ENCODE results near the gene PLEKHM3. TPM values are rescaled to one million over a fixed set of nuclear protein-coding genes. Genes with fewer than 3 reads are reported as not detected.

The PLEKHM3 gene
- total RNA-seq, 4 donors from 2014 or later = 5.6 to 8.8 (median 6.8) TPM

DNA sequence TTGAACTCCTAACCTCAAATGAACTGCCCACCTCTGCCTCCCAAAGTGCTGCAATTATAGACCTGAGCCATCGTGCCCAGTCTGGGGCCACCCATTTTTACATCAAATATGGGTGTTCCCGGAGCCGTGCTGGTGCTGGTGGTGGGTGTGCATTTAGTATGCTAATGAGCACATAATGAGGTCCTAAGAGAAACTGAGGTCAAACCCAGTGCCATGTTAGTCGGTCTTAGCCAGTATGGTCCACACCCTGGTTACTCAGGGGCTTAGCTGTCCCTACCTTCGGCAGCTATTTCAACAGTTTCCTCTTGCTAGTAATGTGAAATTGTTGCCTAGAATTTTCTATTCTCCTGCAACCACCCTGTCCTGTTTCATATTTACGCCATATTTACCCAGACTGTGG lies 217.2 kb downstream of the PLEKHM3 start:
- Histone ChIP-seq H3K4me1 (no peaks in the 10 kb centered on the region), H3K27ac (no peak overlapping the region), H3K4me3 (no peak overlapping the region), H3K9me3 (no peaks in the 10 kb centered on the region), H3K36me3 (no peaks in the 10 kb centered on the region), H3K27me3 (no peaks in the 10 kb centered on the region)
- DNase-seq (no peak), ATAC-seq (no peak)
- intact Hi-C loops (cut with DNase I; ENCODE audit: low total_unique reads) = no loop called here
- in situ Hi-C loops (cut with MboI; ENCODE audit: low sequenced_read_pairs in 4 of 4) = no loop called here
- TF ChIP-seq, protein P1, sequence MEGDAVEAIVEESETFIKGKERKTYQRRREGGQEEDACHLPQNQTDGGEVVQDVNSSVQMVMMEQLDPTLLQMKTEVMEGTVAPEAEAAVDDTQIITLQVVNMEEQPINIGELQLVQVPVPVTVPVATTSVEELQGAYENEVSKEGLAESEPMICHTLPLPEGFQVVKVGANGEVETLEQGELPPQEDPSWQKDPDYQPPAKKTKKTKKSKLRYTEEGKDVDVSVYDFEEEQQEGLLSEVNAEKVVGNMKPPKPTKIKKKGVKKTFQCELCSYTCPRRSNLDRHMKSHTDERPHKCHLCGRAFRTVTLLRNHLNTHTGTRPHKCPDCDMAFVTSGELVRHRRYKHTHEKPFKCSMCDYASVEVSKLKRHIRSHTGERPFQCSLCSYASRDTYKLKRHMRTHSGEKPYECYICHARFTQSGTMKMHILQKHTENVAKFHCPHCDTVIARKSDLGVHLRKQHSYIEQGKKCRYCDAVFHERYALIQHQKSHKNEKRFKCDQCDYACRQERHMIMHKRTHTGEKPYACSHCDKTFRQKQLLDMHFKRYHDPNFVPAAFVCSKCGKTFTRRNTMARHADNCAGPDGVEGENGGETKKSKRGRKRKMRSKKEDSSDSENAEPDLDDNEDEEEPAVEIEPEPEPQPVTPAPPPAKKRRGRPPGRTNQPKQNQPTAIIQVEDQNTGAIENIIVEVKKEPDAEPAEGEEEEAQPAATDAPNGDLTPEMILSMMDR (IDR thresholded peaks at IDR 0.05 in 4 of 5, conservative IDR thresholded peaks at IDR 0.05 in 1 of 5) = no peak
- no peak for TF ChIP-seq POLR2A (IDR thresholded peaks at IDR 0.05)

DNA sequence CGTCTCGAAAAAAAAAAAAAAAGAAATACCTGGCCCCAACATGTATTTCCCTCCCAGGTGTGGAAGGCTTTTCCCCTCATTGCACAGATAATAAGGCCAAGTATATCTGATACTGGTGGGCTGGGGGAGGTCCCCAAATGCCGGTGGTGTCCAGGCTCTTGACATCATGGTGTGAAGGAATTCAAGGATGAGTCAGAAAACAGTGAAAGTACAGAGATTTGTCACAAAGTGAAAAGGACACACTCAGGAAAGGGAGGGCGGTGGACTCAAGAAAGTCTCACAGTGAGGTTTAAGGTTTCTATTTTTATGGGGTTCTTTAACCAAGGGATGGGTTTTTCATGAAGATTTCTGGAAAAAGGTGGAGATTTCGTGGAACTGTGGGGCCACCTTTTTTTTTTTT lies 217.8 kb downstream of the PLEKHM3 start:
- in situ Hi-C loops (cut with MboI; ENCODE audit: low sequenced_read_pairs in 4 of 4) (no loop called here), intact Hi-C loops (cut with DNase I; ENCODE audit: low total_unique reads) (no loop called here)
- no peak overlapping the region for H3K4me3 ChIP-seq
- no peaks in the 10 kb centered on the region for H3K9me3 ChIP-seq
- H3K27me3 ChIP-seq = no peaks in the 10 kb centered on the region
- no peak for DNase-seq
- ATAC-seq = no peak
- no peaks in the 10 kb centered on the region for H3K4me1 ChIP-seq
- no peak for TF ChIP-seq POLR2A (IDR thresholded peaks at IDR 0.05)
- TF ChIP-seq, protein P1 (IDR thresholded peaks at IDR 0.05 in 4 of 5, conservative IDR thresholded peaks at IDR 0.05 in 1 of 5) = no peak
- no peaks in the 10 kb centered on the region for H3K36me3 ChIP-seq
- H3K27ac ChIP-seq = no peak overlapping the region

DNA sequence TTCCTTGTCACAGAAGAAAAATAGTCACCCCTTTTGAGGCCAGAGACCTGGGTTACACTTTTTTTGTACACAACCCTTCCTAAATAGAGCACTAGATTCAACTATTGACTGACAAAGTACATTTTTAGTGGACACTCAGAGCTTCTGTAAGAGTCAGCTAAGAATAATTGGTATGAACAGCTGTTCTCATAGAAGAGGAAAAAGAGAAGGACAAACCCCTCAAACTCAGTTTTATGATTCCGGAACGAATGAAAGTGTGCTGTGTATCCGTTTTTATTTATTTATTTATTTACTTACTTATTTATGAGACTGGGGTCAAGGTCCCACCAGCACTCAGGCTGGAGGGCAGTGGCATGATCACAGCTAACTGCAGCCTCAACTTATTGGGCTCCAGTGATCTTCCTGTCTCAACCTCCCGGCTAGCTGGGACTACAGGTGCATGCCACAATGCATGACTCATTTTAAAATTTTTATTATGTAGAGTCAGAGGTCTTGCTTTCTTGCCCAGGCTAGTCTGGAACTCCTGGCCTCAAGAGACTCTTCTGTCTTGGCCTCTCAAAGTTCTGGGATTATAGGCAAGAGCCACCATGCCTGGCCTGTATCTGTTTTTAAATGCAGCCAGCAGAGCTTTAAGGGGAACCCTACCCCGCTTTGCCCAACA lies 219.6 kb downstream of the PLEKHM3 start:
- in situ Hi-C loops (cut with MboI; ENCODE audit: low sequenced_read_pairs in 4 of 4) = no loop called here
- no peak overlapping the region for H3K4me3 ChIP-seq
- no peak for ATAC-seq

DNA sequence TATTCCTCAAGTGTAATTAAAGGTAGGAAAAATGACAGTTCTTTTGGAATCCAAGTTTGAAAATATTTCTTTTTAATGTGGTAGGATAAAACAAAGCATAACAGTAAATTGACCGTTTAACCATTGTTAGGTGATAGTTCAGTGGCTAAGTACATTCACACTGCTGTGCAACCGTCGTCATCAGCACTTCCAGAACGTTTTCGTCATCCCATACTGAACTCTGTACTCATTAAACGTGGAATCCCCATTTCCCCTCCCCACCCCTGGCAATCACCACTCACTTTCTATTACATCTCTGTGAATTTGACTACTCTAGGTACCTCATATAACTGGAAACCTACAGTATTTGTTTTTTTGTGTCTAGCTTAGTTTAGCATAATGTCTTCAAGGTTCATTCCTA lies 222.7 kb downstream of the PLEKHM3 start:
- Histone ChIP-seq H3K27me3 (no peaks in the 10 kb centered on the region), H3K4me1 (no peaks in the 10 kb centered on the region), H3K36me3 (no peaks in the 10 kb centered on the region), H3K4me3 (no peak overlapping the region), H3K27ac (no peak overlapping the region), H3K9me3 (no peaks in the 10 kb centered on the region)
- intact Hi-C loops (cut with DNase I; ENCODE audit: low total_unique reads) (no loop called here), in situ Hi-C loops (cut with MboI; ENCODE audit: low sequenced_read_pairs in 4 of 4) (no loop called here)
- DNase-seq (no peak), ATAC-seq (no peak)
- no peak for TF ChIP-seq POLR2A (IDR thresholded peaks at IDR 0.05)
- TF ChIP-seq, protein P1 (IDR thresholded peaks at IDR 0.05 in 4 of 5, conservative IDR thresholded peaks at IDR 0.05 in 1 of 5) = no peak

More for the DNA sequence above, 219.6 kb downstream of the PLEKHM3 start:
- Histone ChIP-seq H3K4me1 (no peaks in the 10 kb centered on the region), H3K27ac (no peak overlapping the region), H3K36me3 (no peaks in the 10 kb centered on the region), H3K27me3 (no peaks in the 10 kb centered on the region), H3K9me3 (no peaks in the 10 kb centered on the region)
- intact Hi-C loops (cut with DNase I; ENCODE audit: low total_unique reads) = no loop called here
- no peak for TF ChIP-seq POLR2A (IDR thresholded peaks at IDR 0.05)
- TF ChIP-seq, protein P1 (IDR thresholded peaks at IDR 0.05 in 4 of 5, conservative IDR thresholded peaks at IDR 0.05 in 1 of 5) = no peak
- no peak for DNase-seq

DNA sequence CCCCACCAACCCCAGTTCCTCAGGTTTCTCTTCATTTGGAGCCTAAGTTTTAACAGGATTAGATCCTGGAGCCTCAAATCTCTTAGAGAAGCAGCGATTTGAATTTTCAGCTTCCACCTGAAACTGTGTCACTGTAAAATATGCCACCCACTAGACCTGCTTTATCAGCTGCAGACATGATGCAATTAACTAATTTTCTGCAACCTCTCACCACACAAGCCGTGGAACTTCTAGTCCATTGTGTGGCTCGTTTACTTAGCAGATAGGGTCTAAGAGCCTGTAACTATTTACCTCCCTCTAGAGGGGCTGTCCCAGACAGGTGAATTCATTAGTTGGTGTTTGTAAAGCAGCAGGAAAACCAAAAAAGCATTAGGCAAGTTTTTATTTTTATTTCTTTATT lies 224.1 kb downstream of the PLEKHM3 start:
- in situ Hi-C loops (cut with MboI; ENCODE audit: low sequenced_read_pairs in 4 of 4) = no loop called here
- ATAC-seq = no peak
- no peak for TF ChIP-seq POLR2A (IDR thresholded peaks at IDR 0.05)
- TF ChIP-seq, protein P1 (IDR thresholded peaks at IDR 0.05 in 4 of 5, conservative IDR thresholded peaks at IDR 0.05 in 1 of 5) = no peak
- Histone ChIP-seq H3K27ac (no peak overlapping the region), H3K27me3 (no peaks in the 10 kb centered on the region), H3K4me1 (peaks cover 8 to 9% of the 10 kb centered on the region in 2 donors), H3K9me3 (no peaks in the 10 kb centered on the region), H3K4me3 (no peak overlapping the region), H3K36me3 (no peaks in the 10 kb centered on the region)
- intact Hi-C loops (cut with DNase I; ENCODE audit: low total_unique reads) = no loop called here
- no peak for DNase-seq

All from gastrocnemius medialis (tissue), 4 donors.